ENCODE measurements around the gene PDZRN4. TPM values are rescaled to one million over a fixed set of nuclear protein-coding genes. Genes with fewer than 3 reads are reported as not detected.
"Not testable (repeated sequence)": the region's sequence is repeated elsewhere in the genome, so short reads cannot be mapped to it uniquely, and the experiment has no call there.

The PDZRN4 gene
- total RNA-seq, 1 donor from 2014 or later: 38.5 TPM

DNA sequence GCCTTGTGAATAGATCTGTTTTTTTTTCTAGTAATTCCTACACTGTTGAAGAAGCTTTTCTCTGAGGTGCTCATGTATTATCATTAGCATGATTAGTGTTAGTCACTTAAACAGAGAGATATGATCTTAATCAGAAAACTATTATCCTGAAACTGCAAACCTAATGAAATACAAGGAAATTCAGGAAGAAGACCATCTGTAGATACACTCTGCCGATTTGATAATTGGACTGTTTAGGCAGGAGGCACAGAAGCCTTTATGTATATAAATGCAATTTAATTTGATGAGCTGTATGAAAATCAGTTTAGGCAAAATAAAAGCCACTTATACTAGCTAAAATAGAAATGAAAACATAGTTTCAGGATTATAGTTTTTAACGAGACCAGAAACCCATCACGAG is 23.3 kb downstream of the PDZRN4 start:
- DNase-seq (ENCODE audit: low spot score) (no peak), ATAC-seq (no peak)
- intact Hi-C loops (cut with DNase I): no loop called here

DNA sequence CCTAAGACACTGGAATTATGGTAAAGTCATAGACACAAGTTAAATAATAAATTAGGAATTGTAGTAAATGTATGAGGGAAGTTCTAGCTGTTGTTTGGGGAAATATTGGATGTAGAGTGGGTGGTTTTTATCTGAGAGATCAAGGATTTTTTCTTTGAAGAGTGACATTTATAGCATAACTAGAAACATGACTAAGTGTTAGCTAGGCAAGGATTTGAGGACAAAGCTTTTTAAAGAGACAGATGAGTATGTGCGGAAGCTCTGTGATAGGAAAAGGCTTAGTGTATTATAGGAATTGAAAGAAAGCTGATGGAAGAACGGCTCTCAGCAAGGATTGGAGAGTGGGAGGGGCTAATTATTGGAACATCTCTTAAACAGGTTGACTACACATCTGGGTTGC is 24.5 kb downstream of the PDZRN4 start:
- intact Hi-C loops (cut with DNase I): no loop called here
- ATAC-seq (no peak), DNase-seq (ENCODE audit: low spot score) (no peak)

DNA sequence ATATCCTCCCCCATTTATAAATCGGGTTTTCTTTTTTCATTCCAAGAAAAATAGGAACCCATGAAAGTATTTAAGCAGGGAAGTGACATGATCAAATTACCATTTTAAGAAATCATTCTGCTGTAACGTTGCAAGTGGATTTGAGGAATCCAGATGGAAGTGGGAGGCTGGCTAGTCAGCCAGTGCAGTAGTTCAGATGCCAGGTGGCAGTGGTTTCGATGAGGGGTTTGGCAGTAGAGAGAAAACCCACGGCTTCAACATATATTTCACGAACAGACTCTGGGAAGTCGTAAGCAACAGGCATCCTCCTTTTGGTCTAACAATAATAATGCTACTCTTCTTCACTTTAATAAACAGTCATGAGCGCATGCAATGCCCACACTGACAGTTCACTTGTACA is 25.0 kb downstream of the PDZRN4 start:
- DNase-seq (ENCODE audit: low spot score) (no peak), ATAC-seq (no peak)
- intact Hi-C loops (cut with DNase I): no loop called here

DNA sequence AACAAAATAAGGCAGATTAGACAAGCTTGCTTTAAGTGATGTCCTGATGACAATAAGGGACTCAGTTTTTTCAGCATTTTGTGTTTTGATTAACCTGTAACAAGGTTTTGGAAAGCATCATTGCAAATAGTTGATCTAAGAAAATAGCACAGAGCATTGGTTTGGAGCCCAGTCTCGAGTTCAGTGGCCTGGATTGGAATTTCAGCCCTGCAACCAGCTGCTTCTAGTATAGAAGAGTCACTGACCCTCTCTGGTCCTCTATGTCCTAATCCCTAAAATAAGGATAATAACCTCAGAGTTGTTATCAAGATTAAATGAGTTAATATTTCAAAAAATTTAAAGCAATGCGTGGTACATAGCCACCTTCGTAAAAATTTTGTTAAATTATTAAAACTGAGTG is 25.5 kb downstream of the PDZRN4 start:
- ATAC-seq (peak; percentile 56), DNase-seq (ENCODE audit: low spot score) (no peak)
- intact Hi-C loops (cut with DNase I): no loop called here

DNA sequence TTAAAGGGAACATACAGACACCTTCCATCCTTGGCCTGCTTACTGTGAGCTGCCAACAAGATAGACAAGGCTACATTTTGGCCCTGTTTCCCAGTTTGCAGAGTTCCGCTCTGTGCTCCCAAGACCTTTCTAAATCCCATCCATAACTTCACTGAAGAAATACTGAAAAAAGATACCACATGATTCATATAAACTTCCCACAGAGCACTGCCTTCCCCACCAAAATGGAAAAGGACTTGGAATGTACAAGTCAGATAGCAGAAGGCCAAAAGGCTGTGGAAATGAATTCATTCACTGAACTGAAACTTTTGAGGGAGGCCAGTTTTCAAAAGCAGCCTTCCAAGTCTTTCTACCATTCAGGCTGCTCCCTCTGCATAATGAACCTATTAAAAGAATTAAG is 29.6 kb downstream of the PDZRN4 start:
- ATAC-seq (no peak), DNase-seq (ENCODE audit: low spot score) (no peak)
- intact Hi-C loops (cut with DNase I): no loop called here

DNA sequence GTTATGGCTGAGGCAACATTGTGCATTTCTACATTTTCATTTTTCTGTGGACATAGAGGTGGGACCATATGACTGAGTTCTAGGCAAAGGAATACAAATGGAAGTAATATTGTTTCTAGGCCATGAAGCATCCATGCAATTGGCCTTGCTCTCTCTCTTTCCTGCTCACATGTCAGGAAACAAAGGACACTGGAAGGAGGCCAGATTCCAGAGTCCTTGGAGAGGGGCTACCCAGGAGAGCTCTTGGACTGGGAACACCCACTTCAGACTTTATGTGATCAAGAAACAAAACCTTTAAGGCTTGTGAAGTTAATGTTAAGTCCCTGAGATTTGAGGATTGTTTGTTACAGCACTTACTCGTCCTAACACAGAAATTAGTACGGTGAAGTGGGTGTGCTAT is 32.8 kb downstream of the PDZRN4 start:
- DNase-seq (ENCODE audit: low spot score) (no peak), ATAC-seq (no peak)
- intact Hi-C loops (cut with DNase I): no loop called here

DNA sequence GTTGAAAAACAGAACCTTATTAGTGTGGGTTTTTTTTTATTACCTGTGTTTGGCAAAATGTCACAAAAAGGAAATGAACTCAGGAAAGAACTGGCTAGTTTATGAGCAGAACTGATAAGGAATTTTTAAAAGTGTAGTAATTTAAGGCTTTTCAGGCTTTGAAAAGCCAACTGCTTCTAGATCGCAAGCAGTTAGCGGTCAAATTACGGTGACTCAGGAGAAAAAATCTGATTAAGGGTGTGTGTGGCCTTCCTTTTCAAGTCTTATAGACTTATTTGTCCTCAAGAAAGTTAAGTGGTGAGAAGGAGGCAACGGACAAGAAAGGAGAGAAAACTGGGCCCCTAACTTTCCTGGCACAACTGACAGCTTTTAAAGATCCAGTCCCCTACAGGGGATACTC is 33.4 kb downstream of the PDZRN4 start:
- ATAC-seq: no peak
- intact Hi-C loops (cut with DNase I): no loop called here
- DNase-seq (ENCODE audit: low spot score): no peak

DNA sequence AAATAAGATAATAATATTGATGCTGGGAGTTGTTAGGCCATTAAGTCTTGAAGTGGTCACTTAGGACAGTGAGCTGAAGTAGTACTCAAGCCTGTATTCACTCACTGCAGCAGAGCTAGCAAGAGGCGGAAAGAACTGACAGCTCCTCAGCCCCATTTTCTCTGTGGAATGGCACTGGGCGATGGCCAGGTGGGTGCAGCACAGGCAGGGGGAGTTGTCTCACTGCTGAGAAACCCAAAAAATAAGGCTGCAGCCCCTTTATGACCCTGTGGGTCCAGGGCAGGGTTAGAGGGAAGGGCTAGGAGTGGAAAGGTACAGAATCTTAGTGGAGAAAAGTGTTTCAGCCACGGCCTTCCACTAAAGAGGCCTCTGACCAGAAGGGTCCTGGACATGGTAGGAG is 35.5 kb downstream of the PDZRN4 start:
- ATAC-seq (no peak), DNase-seq (ENCODE audit: low spot score) (no peak)

DNA sequence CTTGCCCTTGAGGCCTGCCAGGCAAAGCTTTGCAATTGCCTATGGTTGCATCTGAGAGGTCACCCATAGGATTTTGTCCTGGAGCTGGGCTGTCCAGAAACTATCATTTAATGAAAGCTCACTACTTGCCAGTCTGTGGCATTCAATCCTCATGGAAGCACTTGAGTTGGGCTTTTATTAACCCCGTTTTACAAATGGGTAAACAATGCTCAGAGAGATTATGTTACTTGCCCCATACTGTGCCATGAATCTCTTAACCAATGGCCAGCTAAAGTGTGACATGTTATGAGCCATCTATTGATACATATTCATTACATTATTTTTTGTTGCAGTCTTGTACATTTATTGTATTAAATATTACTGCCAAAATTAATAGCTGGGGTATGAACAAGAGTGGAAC is 35.9 kb downstream of the PDZRN4 start:
- no peak for DNase-seq (ENCODE audit: low spot score)
- intact Hi-C loops (cut with DNase I): no loop called here
- no peak for ATAC-seq

More for the DNA sequence above, 35.5 kb downstream of the PDZRN4 start:
- intact Hi-C loops (cut with DNase I): no loop called here

DNA sequence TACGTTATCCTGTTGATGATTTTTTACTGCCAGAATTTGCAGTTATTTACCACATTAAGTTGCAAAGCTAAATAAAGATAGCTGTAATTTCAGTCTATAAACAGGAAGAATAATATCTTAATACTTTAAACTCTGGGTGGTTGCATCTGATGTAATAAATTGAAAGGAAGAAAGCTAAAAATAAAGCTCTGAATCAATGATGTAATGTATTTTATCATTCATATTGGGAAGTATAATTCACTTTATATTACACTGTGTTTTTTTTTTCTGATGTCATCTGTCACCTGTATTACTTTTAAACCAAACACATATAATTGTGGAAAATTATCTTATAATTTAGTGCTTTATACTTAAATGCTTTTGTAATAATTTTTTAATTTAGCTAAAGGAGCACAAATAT is 37.1 kb downstream of the PDZRN4 start:
- DNase-seq (ENCODE audit: low spot score) (no peak), ATAC-seq (no peak)
- intact Hi-C loops (cut with DNase I): no loop called here

DNA sequence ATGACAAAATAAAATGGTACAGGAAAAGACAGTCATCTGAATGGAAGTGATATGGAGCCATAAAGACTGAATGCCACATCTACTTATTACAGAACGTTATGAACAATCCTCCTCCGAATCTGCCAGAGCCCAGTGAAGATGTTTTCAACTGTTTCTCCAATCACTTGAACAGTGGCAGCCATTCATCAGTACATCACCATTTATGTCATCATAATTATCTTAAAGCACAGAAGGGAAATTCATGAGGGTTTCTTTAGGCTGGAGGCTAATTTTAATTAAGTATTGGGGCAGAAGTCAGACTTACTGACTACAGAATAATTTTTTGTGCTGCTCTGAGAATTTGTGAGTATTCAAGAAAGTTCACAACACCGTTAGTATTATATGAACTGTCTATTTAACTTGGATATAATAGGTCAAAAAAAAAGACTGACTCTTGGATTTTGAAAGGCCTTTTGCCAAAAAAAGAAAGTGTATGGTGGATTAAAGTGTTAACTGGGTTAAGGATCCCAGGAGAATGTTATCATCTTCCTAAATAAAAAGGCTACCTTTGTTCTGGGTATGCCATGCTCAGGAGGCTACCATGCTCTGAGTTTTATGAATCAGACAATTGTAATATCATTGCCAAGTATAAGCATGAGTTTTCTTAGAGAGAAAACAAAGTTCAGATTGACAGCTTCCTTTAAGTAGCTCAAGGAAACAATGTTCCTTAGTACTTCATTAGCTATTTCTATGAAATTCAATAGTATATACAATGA is 40.1 kb downstream of the PDZRN4 start:
- intact Hi-C loops (cut with DNase I): no loop called here
- no peak for DNase-seq (ENCODE audit: low spot score)
- no peak for ATAC-seq

DNA sequence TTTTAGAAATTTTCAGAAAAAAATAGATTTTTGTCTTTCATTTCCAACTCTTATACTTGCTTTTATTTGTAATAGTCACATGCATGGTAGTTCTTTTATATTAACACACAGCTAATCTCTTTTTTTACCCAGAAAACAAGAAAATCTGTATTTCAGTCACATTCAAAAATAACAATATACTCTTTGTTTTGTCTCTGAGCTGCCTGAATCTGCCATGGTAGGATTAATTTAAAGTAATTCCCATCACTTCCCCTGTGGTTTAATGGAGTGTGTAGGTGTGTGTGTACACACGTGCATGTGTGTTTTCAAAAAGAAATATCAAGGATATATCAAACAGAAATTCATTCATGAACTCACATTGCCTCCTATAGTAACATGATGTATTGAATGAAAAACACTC is 42.6 kb downstream of the PDZRN4 start:
- DNase-seq (ENCODE audit: low spot score) (no peak), ATAC-seq (no peak)
- intact Hi-C loops (cut with DNase I): no loop called here

DNA sequence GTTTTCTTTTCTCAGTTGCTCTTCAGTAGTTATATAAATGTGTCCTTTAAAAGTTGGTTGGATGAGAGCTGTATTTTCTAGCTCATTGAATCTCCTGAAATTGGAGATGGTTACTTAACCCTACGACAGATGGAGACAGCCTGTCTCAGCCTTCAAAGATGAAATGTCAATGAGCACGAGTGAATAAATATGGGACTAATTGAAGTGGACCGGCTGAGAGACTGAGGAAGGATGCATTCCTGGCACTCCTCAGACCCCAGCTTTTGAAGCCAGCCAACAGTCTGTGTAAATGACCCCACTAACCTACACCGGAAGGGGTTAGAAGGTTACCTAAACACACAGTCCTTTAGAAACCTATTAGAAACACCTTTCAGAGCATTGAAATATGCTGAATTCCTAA is 46.6 kb downstream of the PDZRN4 start:
- DNase-seq (ENCODE audit: low spot score): no peak
- no peak for ATAC-seq
- intact Hi-C loops (cut with DNase I): no loop called here

DNA sequence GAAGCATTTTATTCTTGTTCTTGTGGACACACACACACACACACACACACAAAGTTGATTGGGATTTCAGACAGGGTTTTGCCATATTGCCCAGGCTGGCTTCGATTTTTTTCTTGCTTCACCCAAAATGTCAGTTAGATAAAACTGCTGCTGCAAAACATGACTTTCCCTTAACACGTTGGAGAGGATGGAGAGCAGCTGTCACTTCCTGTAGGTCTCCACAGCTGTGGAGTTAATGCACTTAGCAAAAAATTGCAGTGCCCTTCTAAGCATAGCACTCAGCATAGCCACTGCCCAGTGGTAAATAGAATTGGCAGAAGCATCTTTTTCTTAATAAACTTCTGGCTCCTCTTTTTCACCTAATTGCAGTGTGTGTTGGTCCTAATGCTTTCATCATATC is 54.5 kb downstream of the PDZRN4 start:
- ATAC-seq (no peak), DNase-seq (ENCODE audit: low spot score) (no peak)
- intact Hi-C loops (cut with DNase I): no loop called here

DNA sequence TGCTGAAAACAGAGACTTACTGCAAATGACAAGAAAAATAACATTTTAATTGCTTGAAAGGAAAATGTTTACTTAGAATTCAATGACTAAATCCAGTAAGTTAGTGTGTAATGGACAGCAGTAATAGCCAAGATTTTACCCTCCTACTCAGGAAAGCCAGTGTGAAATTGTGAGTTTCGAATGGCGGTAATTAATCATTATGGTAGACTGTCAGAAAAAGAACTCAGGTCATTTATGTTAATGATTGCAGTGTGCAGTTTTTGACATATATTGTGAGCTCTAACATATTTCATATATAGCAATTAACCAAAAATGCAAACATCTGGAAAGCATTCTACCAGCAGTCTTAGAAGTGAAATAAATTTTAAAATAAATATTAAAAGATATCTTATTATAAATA is 60.3 kb downstream of the PDZRN4 start:
- no peak for DNase-seq (ENCODE audit: low spot score)
- ATAC-seq: no peak
- intact Hi-C loops (cut with DNase I): no loop called here

DNA sequence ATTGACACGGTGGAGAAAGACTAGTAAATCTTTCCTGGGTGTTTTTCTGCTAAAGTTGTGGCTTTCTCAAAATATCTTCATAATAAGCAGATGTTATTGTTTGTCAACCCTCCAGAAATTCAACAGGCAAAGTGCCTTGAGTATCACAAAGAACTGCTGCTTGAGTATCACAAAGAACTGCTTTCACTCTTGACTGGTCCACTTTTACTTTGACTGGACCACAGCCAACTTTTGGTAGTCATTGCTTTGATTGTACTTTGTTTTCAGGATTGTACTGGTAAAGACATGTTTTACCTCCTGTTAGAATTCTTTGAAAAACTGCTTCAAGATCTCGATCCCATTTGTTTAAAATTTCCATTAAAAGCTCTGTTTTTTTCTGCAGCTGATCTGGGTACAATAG is 62.6 kb downstream of the PDZRN4 start:
- intact Hi-C loops (cut with DNase I): no loop called here
- no peak for DNase-seq (ENCODE audit: low spot score)
- ATAC-seq: peak; percentile 68

DNA sequence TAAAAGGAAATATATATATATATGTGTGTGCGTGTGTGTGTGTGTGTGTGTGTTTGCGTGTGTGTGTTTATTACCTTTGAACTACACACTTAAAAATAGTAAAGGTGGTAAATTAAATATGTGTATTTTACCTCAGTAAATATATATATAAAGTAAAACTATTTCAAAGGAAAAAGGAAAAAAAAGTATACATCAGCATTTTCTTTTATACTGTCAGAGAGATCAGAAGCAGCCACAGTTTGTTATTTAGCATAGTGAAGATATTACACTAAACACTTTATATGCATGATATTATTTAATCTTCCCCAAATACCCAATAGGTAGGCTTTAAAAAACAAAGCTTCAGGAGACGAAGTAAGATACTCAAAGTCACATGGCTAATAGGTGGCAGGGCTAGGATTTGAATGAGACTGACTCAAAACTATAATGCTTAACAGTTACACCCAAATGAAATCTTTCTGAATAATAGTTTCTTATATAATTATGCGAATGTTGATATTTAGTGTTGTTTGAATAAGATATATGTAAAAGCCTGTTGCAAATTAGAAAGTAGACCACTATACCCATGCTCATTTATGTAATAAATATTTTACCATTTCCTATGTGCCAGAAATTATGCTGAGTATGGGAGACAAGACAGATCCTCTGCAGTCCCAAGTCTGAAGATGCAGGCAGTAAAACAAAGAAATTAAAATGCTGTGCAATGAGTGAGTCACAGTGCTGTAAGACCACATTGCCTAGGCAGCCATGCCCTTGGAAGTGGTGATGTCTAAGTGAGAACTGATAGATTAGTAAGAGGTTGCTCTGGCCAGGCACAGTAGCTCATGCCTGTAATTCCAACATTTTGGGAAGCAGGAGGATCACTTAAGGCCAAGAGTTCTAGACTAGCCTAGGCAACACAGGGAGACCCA is 66.1 kb downstream of the PDZRN4 start:
- intact Hi-C loops (cut with DNase I): no loop called here
- DNase-seq (ENCODE audit: low spot score) (no peak), ATAC-seq (no peak)

DNA sequence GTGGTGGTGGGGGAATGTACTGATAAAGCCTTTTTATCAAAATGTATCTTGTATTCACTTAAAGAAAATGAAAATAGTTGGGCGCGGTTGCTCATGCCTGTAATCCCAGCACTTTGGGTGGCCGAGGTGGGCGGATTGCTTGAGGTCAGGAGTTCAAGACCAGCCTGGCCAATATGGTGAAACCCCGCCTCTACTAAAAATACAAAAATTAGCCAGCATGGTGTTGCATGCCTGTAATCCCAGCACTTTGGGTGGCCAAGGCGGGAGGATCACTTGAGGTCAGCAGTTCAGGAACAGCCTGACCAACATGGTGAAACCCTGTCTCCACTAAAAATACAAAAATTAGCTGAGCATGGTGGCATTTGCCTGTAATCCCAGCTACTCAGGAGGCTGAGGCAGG is 75.1 kb downstream of the PDZRN4 start:
- intact Hi-C loops (cut with DNase I): not testable (repeated sequence)
- peak; percentile 63 for ATAC-seq

DNA sequence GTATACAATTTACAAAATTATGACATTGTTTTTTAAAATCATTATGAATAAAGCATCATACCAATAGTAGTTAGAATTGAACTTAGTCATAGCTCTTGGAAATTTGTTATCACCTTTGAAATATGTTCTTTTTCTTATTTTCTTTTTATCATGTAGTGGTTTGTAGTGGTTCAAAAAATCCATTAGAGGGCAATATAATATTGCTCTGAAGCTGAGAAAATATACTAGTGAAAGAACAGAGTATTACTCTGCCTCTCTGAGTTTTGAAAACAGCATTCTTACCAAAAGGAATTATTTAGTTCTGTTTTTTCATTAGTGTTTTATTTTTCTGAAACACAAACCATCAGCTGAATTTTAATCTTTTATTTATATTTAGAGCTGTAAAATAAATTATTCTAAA is 76.2 kb downstream of the PDZRN4 start:
- intact Hi-C loops (cut with DNase I): no loop called here
- peak; percentile 78 for ATAC-seq
- DNase-seq (ENCODE audit: low spot score): no peak

More for the DNA sequence above, 75.1 kb downstream of the PDZRN4 start:
- not testable (repeated sequence) for DNase-seq (ENCODE audit: low spot score)

DNA sequence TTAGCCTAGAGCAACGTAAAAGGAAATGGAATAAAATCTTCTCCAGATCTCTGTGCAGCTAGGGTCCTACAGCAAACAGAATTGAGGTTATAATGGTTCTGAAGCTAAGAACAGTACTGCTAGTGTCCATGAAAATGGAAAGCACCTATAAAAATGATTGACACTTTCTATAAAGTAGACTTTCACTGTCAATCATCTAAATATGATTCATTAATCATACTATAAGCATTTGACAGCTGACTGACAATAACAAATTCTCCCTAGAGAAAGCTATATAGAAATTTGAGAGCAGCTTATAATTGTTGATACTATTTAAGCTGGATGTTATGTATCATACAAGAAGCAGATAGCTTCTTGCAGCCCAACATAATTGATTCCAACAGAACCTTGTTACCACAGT is 80.9 kb downstream of the PDZRN4 start:
- no peak for ATAC-seq
- DNase-seq (ENCODE audit: low spot score): no peak
- intact Hi-C loops (cut with DNase I): no loop called here

Data from sciatic nerve (tissue), 2 donors.